Measurements from ENCODE around the gene OR51S1. TPM values are rescaled to one million over a fixed set of nuclear protein-coding genes. Genes with fewer than 3 reads are reported as not detected.

The OR51S1 gene, protein sequence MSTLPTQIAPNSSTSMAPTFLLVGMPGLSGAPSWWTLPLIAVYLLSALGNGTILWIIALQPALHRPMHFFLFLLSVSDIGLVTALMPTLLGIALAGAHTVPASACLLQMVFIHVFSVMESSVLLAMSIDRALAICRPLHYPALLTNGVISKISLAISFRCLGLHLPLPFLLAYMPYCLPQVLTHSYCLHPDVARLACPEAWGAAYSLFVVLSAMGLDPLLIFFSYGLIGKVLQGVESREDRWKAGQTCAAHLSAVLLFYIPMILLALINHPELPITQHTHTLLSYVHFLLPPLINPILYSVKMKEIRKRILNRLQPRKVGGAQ
- total RNA-seq = not detected

DNA sequence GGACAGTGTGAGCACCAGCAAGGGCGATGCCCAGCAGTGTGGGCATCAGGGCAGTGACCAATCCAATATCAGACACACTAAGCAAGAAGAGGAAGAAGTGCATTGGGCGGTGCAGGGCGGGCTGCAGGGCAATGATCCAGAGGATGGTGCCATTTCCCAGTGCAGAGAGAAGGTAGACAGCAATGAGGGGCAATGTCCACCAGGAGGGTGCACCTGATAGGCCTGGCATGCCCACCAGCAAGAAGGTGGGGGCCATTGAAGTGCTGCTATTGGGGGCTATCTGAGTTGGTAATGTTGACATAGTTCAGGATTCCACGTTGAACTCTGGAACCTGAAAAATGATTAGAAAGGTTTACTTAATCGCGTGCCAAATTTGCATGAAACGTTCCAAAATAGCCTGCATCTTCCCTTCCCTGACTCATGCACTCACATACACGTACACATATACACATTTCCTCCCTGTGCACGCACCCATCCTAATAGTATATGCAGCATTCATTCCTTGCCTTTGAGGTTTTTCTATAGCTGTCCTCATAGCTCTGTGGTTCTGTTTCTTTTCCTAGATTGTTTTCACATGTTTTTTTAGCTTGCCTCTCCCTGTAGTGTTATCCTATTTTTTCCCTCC, at the start of gene OR51S1:
Gene OR51S1 (minus strand): TSS at position 301 of the 625 bp plus-strand sequence. CDS start 0 bp downstream, at position 301.
- intact Hi-C loops (cut with DNase I) = no loop called here

DNA sequence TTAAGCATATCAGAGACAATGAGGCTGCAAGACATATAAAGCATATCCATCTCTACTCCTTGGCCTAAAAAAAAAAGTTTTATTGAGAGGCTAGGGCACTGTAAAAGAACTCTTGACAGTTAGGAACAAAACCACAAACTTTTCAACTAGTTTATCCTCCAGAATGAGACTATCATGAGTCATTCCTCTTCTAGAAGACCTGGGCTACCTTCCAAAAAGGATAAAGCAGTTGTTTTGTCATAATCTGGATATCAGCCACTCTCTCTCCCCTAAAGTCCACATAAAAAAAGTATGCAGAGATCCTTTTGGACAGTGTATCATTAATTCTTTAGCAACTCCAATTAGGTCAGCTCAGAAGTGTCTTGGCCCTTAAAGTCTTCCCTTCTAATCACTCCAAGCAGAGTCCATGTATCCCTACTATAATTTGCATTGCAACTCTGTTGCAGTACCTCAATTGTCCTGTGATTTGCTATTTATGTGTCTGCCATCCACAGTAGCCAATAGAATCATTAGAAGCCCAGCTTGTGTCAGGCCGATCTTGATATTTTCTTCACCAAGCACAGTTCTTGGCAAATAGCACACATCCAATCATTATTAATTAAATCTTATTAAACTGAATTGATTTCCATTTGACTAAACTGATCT, 43.1 kb upstream of the OR51S1 start:
- Histone ChIP-seq H3K27ac (no peak overlapping the region), H3K4me1 (no peaks in the 10 kb centered on the region), H3K4me3 (no peak overlapping the region), H3K9me3 (no peaks in the 10 kb centered on the region), H3K36me3 (no peaks in the 10 kb centered on the region), H3K27me3 (no peaks in the 10 kb centered on the region)
- no peak for TF ChIP-seq POLR2A (IDR thresholded peaks at IDR 0.05)
- TF ChIP-seq, protein P1, sequence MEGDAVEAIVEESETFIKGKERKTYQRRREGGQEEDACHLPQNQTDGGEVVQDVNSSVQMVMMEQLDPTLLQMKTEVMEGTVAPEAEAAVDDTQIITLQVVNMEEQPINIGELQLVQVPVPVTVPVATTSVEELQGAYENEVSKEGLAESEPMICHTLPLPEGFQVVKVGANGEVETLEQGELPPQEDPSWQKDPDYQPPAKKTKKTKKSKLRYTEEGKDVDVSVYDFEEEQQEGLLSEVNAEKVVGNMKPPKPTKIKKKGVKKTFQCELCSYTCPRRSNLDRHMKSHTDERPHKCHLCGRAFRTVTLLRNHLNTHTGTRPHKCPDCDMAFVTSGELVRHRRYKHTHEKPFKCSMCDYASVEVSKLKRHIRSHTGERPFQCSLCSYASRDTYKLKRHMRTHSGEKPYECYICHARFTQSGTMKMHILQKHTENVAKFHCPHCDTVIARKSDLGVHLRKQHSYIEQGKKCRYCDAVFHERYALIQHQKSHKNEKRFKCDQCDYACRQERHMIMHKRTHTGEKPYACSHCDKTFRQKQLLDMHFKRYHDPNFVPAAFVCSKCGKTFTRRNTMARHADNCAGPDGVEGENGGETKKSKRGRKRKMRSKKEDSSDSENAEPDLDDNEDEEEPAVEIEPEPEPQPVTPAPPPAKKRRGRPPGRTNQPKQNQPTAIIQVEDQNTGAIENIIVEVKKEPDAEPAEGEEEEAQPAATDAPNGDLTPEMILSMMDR (IDR thresholded peaks at IDR 0.05) = peak in 2 of 6 experiments; percentile 8 to 31
- intact Hi-C loops (cut with DNase I) = no loop called here
- no peak for DNase-seq
- 83% methylated on average over 1 of the region's 1 CpG for WGBS, 2 donors

More for the DNA sequence above, at the start of gene OR51S1:
- TF ChIP-seq, protein P1 (IDR thresholded peaks at IDR 0.05) = no peak
- no peak for TF ChIP-seq POLR2A (IDR thresholded peaks at IDR 0.05)
- no peak within 1 kb of the TSS for H3K27ac ChIP-seq
- no peaks in the 10 kb centered on the region for H3K4me1 ChIP-seq
- WGBS, 2 donors = 63 to 74% methylated on average over 9 of the region's 9 CpGs
- no peak within 1 kb of the TSS for H3K4me3 ChIP-seq
- H3K9me3 ChIP-seq = no peaks in the 10 kb centered on the region
- no peaks in the 10 kb centered on the region for H3K27me3 ChIP-seq
- H3K36me3 ChIP-seq = no peaks in the 10 kb centered on the region
- DNase-seq = no peak

DNA sequence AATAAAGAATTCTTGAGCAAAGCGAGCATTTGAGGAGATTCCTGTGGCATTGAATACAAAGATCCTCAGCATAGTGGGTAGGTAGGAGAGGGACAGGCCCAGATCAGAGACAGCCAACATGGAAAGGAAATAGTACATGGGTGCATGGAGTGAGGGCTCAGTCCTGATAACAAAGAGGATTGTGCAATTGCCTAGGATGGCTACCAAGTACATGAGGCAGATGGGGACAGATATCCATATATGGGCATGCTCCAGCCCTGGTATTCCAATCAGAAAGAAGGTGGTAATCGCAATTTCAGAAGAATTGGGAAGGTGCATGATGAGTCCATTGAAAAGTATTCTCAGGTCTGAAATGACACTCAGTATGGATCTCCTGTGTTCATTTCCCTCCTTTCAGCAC, 41.3 kb upstream of the OR51S1 start:
- no peak for DNase-seq

DNA sequence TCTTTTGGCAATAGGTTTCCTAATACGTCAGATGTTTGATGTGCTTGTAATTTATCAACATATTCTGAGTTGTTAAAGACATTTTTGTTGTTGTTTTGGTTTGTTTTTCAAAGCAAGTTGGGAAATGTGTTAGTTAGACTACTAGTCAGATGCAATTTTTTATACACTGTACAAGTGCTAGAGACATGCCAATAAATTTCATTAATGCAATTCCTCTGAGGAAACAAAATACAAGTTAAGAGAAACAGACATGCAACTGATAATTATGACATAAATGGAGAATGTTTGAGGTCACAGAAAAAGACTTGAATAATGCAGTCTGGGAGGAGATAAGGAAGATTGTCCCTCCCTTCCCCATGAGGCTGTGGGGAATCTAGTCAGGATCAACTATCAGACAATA, 38.6 kb upstream of the OR51S1 start:
- 0% methylated on average over 1 of the region's 1 CpG for WGBS, 2 donors
- no peak overlapping the region for H3K27ac ChIP-seq
- DNase-seq = no peak
- no peaks in the 10 kb centered on the region for H3K4me1 ChIP-seq
- no peak for TF ChIP-seq POLR2A (IDR thresholded peaks at IDR 0.05)
- TF ChIP-seq, protein P1 (IDR thresholded peaks at IDR 0.05) = no peak
- intact Hi-C loops (cut with DNase I) = no loop called here
- no peaks in the 10 kb centered on the region for H3K9me3 ChIP-seq
- H3K36me3 ChIP-seq = no peaks in the 10 kb centered on the region
- H3K27me3 ChIP-seq = no peaks in the 10 kb centered on the region
- H3K4me3 ChIP-seq = no peak overlapping the region

More for the DNA sequence above, 41.3 kb upstream of the OR51S1 start:
- TF ChIP-seq, protein P1 (IDR thresholded peaks at IDR 0.05) = no peak
- TF ChIP-seq POLR2A (IDR thresholded peaks at IDR 0.05) = no peak
- H3K36me3 ChIP-seq = no peaks in the 10 kb centered on the region
- no peak overlapping the region for H3K4me3 ChIP-seq
- no peaks in the 10 kb centered on the region for H3K4me1 ChIP-seq
- H3K27me3 ChIP-seq = no peaks in the 10 kb centered on the region
- WGBS, 2 donors = 83 to 91% methylated on average over 2 of the region's 2 CpGs
- intact Hi-C loops (cut with DNase I) = no loop called here
- no peak overlapping the region for H3K27ac ChIP-seq
- no peaks in the 10 kb centered on the region for H3K9me3 ChIP-seq

DNA sequence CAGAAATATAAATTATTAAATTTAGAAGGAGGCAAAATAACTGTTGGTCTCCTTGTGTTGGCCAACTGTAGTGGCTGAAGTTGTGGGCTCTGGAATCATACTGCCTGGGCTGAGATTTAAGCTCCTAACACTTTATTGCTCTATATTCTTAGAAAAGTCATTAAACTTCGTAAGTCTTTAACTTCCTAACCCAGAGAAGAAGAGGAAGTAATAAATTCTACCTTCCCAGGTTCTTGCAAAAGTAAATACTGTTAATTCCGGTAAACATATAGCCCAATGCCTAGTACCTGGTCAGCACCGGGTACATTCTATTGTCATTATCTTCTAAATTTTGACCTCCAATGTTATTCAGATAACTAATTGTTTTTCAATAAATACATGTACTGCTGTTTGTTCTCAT, 37.2 kb upstream of the OR51S1 start:
- Histone ChIP-seq H3K36me3 (no peaks in the 10 kb centered on the region), H3K27me3 (no peaks in the 10 kb centered on the region), H3K9me3 (no peaks in the 10 kb centered on the region), H3K27ac (no peak overlapping the region), H3K4me1 (no peaks in the 10 kb centered on the region), H3K4me3 (no peak overlapping the region)
- WGBS, 2 donors = 25 to 58% methylated on average over 3 of the region's 3 CpGs
- TF ChIP-seq, protein P1 (IDR thresholded peaks at IDR 0.05) = no peak
- TF ChIP-seq POLR2A (IDR thresholded peaks at IDR 0.05) = no peak
- intact Hi-C loops (cut with DNase I) = no loop called here
- no peak for DNase-seq
